ENCODE data around the gene RHBDL2. TPM values are rescaled to one million over a fixed set of nuclear protein-coding genes. Genes with fewer than 3 reads are reported as not detected.

Gene RHBDL2
- total and polyA plus RNA-seq, 2 experiments from 2014 or later = 0.90 to 1.2 TPM

DNA sequence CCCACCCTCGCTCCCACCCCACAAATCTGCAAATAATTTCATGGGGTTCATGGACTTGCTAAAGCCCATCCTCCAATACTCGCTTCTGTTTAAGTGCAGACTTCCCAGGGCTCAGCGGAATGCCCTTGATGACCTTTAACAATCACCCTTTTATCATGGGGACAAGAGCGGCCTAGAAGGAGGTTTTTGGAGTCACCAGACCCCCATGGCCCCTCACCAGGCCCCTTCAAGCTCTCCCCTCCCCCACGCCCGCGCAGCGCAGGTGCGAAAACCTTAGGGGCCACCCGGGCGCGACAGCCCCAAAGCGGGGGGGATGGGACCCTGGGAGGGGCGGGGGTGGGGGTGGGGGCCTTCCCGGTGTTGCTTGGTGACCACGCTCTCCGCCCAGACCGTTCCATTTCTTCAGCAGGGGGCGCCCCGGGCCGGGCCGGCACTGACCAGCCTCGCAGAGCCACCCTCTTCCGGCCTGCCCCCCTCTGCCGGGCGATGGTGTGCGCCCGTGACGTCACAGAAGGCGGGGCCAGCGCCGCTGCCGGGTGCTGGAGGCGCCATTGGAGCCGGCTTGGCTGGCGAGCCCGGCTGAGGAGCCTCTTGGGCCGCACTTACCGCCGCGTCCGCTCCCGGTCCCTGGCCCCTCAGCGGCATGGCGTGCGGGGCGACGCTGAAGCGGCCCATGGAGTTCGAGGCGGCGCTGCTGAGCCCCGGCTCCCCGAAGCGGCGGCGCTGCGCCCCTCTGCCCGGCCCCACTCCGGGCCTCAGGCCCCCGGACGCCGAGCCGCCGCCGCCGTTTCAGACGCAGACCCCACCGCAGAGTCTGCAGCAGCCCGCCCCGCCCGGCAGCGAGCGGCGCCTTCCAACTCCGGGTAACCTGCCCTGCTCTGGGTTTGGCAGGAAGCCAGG lies 49.4 kb upstream of the RHBDL2 start, which contains the start of gene AKIRIN1 (continued):
- TF ChIP-seq CREB1 (CRISPR knock-in tag; IDR thresholded peaks at IDR 0.05; ENCODE audit: low read depth) (peak; percentile 99), ZNF331 (CRISPR knock-in tag; IDR thresholded peaks at IDR 0.05; ENCODE audit: low read depth) (no peak), EZH2phosphoT487 (IDR thresholded peaks at IDR 0.05; ENCODE audit: unreplicated experiment) (no peak), ETS1 (IDR thresholded peaks at IDR 0.05) (peak; percentile 55), NANOG (IDR thresholded peaks at IDR 0.05; ENCODE audit: borderline replicate concordance) (peak; percentile 86)
- TF ChIP-seq, protein P1, sequence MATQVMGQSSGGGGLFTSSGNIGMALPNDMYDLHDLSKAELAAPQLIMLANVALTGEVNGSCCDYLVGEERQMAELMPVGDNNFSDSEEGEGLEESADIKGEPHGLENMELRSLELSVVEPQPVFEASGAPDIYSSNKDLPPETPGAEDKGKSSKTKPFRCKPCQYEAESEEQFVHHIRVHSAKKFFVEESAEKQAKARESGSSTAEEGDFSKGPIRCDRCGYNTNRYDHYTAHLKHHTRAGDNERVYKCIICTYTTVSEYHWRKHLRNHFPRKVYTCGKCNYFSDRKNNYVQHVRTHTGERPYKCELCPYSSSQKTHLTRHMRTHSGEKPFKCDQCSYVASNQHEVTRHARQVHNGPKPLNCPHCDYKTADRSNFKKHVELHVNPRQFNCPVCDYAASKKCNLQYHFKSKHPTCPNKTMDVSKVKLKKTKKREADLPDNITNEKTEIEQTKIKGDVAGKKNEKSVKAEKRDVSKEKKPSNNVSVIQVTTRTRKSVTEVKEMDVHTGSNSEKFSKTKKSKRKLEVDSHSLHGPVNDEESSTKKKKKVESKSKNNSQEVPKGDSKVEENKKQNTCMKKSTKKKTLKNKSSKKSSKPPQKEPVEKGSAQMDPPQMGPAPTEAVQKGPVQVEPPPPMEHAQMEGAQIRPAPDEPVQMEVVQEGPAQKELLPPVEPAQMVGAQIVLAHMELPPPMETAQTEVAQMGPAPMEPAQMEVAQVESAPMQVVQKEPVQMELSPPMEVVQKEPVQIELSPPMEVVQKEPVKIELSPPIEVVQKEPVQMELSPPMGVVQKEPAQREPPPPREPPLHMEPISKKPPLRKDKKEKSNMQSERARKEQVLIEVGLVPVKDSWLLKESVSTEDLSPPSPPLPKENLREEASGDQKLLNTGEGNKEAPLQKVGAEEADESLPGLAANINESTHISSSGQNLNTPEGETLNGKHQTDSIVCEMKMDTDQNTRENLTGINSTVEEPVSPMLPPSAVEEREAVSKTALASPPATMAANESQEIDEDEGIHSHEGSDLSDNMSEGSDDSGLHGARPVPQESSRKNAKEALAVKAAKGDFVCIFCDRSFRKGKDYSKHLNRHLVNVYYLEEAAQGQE (IDR thresholded peaks at IDR 0.05; ENCODE audit: unreplicated experiment) = peak; percentile 23
- TF ChIP-seq, protein P2, sequence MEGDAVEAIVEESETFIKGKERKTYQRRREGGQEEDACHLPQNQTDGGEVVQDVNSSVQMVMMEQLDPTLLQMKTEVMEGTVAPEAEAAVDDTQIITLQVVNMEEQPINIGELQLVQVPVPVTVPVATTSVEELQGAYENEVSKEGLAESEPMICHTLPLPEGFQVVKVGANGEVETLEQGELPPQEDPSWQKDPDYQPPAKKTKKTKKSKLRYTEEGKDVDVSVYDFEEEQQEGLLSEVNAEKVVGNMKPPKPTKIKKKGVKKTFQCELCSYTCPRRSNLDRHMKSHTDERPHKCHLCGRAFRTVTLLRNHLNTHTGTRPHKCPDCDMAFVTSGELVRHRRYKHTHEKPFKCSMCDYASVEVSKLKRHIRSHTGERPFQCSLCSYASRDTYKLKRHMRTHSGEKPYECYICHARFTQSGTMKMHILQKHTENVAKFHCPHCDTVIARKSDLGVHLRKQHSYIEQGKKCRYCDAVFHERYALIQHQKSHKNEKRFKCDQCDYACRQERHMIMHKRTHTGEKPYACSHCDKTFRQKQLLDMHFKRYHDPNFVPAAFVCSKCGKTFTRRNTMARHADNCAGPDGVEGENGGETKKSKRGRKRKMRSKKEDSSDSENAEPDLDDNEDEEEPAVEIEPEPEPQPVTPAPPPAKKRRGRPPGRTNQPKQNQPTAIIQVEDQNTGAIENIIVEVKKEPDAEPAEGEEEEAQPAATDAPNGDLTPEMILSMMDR (conservative IDR thresholded peaks at IDR 0.05; ENCODE audit: low read depth in 2 of 2) = no peak

DNA sequence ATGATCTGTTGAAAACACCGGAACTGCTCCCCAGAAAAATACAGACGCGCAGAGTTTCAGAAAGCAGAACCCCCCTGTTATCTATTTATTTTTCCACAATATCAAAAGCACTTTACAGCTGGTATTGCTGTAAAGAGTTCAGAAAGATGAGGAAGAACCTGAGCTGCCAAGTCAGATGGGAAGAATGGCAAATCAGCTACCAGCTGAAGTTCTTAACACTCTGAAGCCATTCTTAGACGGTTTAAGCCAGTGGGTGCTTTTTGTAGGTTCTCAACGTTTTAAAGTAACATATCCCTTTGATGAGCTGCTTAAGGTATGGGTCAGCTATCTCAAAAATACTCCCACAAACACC lies 48.7 kb upstream of the RHBDL2 start:
- Histone ChIP-seq H3K4me2 (peak overlapping the region; percentile 72), H3K36me3 (ENCODE audit: insufficient read depth) (peaks cover 6% of the 10 kb centered on the region), H2AFZ (no peak overlapping the region), H3K4me3 (peak overlapping the region; percentile 87), H3F3A (replicated peaks; ENCODE audit: low read depth) (peaks cover 10% of the 10 kb centered on the region), H3K4me1 (ENCODE audit: insufficient read depth) (peaks cover 57% of the 10 kb centered on the region), H3K27me3 (ENCODE audit: insufficient read depth) (no peaks in the 10 kb centered on the region), H4K20me1 (replicated peaks; ENCODE audit: insufficient read depth) (peaks cover 32% of the 10 kb centered on the region), H3K79me2 (replicated peaks; ENCODE audit: insufficient read depth) (peaks cover 43% of the 10 kb centered on the region), H3K27ac (ENCODE audit: low read depth) (peak overlapping the region; percentile 98), H3K9me2 (ENCODE audit: insufficient read depth) (no peaks in the 10 kb centered on the region)
- H3K4me3 Mint-ChIP-seq = peak overlapping the region; percentile 95
- no peak for DNase-seq (ENCODE audit: low spot score)
- ATAC-seq = peak; percentile 4
- H3K36me3 Mint-ChIP-seq (ENCODE audit: low read depth) = peaks cover 35% of the 10 kb centered on the region
- H3K4me1 Mint-ChIP-seq = peaks cover 53% of the 10 kb centered on the region
- H3K9me3 Mint-ChIP-seq = no peaks in the 10 kb centered on the region
- H3K27ac Mint-ChIP-seq = peak overlapping the region; percentile 97
- peaks cover 7% of the 10 kb centered on the region for H3K27me3 Mint-ChIP-seq (ENCODE audit: insufficient read depth, low read depth, poor library complexity)
- TF ChIP-seq, protein P3, sequence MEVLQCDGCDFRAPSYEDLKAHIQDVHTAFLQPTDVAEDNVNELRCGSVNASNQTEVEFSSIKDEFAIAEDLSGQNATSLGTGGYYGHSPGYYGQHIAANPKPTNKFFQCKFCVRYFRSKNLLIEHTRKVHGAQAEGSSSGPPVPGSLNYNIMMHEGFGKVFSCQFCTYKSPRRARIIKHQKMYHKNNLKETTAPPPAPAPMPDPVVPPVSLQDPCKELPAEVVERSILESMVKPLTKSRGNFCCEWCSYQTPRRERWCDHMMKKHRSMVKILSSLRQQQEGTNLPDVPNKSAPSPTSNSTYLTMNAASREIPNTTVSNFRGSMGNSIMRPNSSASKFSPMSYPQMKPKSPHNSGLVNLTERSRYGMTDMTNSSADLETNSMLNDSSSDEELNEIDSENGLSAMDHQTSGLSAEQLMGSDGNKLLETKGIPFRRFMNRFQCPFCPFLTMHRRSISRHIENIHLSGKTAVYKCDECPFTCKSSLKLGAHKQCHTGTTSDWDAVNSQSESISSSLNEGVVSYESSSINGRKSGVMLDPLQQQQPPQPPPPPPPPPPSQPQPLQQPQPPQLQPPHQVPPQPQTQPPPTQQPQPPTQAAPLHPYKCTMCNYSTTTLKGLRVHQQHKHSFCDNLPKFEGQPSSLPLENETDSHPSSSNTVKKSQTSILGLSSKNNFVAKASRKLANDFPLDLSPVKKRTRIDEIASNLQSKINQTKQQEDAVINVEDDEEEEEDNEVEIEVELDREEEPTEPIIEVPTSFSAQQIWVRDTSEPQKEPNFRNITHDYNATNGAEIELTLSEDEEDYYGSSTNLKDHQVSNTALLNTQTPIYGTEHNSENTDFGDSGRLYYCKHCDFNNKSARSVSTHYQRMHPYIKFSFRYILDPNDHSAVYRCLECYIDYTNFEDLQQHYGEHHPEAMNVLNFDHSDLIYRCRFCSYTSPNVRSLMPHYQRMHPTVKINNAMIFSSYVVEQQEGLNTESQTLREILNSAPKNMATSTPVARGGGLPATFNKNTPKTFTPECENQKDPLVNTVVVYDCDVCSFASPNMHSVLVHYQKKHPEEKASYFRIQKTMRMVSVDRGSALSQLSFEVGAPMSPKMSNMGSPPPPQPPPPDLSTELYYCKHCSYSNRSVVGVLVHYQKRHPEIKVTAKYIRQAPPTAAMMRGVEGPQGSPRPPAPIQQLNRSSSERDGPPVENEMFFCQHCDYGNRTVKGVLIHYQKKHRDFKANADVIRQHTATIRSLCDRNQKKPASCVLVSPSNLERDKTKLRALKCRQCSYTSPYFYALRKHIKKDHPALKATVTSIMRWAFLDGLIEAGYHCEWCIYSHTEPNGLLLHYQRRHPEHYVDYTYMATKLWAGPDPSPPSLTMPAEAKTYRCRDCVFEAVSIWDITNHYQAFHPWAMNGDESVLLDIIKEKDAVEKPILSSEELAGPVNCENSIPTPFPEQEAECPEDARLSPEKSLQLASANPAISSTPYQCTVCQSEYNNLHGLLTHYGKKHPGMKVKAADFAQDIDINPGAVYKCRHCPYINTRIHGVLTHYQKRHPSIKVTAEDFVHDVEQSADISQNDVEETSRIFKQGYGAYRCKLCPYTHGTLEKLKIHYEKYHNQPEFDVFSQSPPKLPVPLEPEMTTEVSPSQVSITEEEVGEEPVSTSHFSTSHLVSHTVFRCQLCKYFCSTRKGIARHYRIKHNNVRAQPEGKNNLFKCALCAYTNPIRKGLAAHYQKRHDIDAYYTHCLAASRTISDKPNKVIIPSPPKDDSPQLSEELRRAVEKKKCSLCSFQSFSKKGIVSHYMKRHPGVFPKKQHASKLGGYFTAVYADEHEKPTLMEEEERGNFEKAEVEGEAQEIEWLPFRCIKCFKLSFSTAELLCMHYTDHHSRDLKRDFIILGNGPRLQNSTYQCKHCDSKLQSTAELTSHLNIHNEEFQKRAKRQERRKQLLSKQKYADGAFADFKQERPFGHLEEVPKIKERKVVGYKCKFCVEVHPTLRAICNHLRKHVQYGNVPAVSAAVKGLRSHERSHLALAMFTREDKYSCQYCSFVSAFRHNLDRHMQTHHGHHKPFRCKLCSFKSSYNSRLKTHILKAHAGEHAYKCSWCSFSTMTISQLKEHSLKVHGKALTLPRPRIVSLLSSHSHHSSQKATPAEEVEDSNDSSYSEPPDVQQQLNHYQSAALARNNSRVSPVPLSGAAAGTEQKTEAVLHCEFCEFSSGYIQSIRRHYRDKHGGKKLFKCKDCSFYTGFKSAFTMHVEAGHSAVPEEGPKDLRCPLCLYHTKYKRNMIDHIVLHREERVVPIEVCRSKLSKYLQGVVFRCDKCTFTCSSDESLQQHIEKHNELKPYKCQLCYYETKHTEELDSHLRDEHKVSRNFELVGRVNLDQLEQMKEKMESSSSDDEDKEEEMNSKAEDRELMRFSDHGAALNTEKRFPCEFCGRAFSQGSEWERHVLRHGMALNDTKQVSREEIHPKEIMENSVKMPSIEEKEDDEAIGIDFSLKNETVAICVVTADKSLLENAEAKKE (CRISPR knock-in tag; IDR thresholded peaks at IDR 0.05) = no peak
- TF ChIP-seq EZH2phosphoT487 (IDR thresholded peaks at IDR 0.05; ENCODE audit: unreplicated experiment) (no peak), ZNF331 (CRISPR knock-in tag; IDR thresholded peaks at IDR 0.05; ENCODE audit: low read depth) (no peak), STAT1 (IDR thresholded peaks at IDR 0.05; ENCODE audit: unreplicated experiment) (no peak), POLR2AphosphoS5 (IDR thresholded peaks at IDR 0.05; ENCODE audit: low read depth) (no peak), JUNB (IDR thresholded peaks at IDR 0.05; ENCODE audit: unreplicated experiment) (no peak)
